Neutrophil (primary cell): ENCODE data around the gene DET1.

Experiments used
- H3K27ac ChIP-seq: fragments of 200-600 bp; sonication (generic); 2 replicates; pipeline ENCODE4 v1.5.1; 2016; ENCODE audit warnings: mild to moderate bottlenecking, moderate library complexity
- H3K27me3 ChIP-seq: fragments of 200-600 bp; sonication (generic); 2 replicates; pipeline ENCODE4 v1.6.0; 2016; ENCODE audit warnings: mild to moderate bottlenecking
- H3K36me3 ChIP-seq: fragments of 200-600 bp; sonication (generic); 2 replicates; pipeline ENCODE4 v1.5.1; 2017
- H3K4me1 ChIP-seq, 2 experiments: fragments of 200-600 bp in 1 of 2; sonication (generic) in 1 of 2; 1 replicate in 1 of 2; 2 replicates in 1 of 2; pipeline versions ENCODE4 v1.5.1 to v1.6.1; 2013 to 2016; ENCODE audit warnings: low read depth in 1 of 2, low read length in 1 of 2, mild to moderate bottlenecking in 1 of 2, moderate library complexity in 1 of 2; ENCODE audit not compliant: control insufficient read depth in 1 of 2, insufficient read depth in 1 of 2
- H3K4me3 ChIP-seq, 2 experiments: fragments of 200-600 bp in 1 of 2; sonication (generic) in 1 of 2; 1 replicate in 1 of 2; 2 replicates in 1 of 2; pipeline ENCODE4 v1.5.1; 2013 to 2016; ENCODE audit warnings: low read depth in 1 of 2, low read length in 1 of 2, mild to moderate bottlenecking in 1 of 2, moderate library complexity in 1 of 2
- H3K9me3 ChIP-seq: fragments of 200-600 bp; sonication (generic); 2 replicates; pipeline ENCODE4 v1.5.1; 2016
- TF ChIP-seq, protein P1 (sequence below): fragments of 200-600 bp; sonication (generic); IDR thresholded peaks from 2 replicates; pipeline ENCODE4 v1.5.1; 2016; ENCODE audit warnings: antibody characterized with exemption

DET1 gene

DNA sequence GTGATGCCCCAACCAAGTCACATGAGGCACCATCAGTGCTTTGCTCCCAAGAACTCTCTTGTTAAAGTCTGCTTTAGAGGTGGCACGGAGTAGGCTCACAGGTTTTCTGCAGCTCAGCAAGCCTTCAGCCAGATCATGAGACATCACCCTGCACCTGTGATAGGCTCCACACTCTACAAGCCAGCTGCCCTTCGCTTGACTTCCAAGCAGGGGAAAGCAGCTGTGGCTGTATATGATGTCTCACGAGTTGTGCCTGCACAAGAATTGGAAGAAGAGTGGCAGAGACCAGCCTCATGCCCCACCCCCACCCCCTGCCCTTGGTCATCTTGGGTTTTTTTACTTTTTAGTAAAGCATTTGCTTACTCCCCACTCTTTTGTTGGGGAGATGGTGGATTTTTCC lies 56.4 kb downstream of the DET1 start:
- H3K36me3 ChIP-seq: no peaks in the 10 kb centered on the region
- H3K4me3 ChIP-seq: no peak overlapping the region
- H3K9me3 ChIP-seq: no peaks in the 10 kb centered on the region
- H3K4me1 ChIP-seq: no peaks in the 10 kb centered on the region
- H3K27ac ChIP-seq: no peak overlapping the region
- H3K27me3 ChIP-seq: no peaks in the 10 kb centered on the region
- TF ChIP-seq, protein P1, sequence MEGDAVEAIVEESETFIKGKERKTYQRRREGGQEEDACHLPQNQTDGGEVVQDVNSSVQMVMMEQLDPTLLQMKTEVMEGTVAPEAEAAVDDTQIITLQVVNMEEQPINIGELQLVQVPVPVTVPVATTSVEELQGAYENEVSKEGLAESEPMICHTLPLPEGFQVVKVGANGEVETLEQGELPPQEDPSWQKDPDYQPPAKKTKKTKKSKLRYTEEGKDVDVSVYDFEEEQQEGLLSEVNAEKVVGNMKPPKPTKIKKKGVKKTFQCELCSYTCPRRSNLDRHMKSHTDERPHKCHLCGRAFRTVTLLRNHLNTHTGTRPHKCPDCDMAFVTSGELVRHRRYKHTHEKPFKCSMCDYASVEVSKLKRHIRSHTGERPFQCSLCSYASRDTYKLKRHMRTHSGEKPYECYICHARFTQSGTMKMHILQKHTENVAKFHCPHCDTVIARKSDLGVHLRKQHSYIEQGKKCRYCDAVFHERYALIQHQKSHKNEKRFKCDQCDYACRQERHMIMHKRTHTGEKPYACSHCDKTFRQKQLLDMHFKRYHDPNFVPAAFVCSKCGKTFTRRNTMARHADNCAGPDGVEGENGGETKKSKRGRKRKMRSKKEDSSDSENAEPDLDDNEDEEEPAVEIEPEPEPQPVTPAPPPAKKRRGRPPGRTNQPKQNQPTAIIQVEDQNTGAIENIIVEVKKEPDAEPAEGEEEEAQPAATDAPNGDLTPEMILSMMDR: no peak

DNA sequence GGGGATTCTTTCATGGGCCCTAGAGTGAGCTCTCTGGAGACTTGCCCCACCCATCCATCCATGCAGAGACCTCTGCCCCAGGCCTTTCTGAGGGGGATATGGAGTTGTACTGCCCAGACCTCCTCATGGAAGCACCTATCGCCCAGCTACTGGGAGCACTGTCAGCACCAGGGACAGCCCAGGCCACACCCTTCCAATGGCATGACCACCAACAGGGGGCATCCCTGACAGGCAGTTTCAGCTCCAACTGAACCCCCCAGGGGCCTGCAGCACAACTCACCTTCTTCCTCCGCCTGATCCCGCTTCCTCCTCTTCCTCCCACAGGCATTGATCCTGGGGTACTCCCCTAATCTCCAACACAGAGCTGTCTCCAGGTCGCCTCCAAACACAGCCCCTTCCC lies 57.2 kb downstream of the DET1 start:
- no peaks in the 10 kb centered on the region for H3K4me1 ChIP-seq
- H3K4me3 ChIP-seq: no peak overlapping the region
- H3K9me3 ChIP-seq: no peaks in the 10 kb centered on the region
- H3K27ac ChIP-seq: no peak overlapping the region
- no peaks in the 10 kb centered on the region for H3K27me3 ChIP-seq
- no peaks in the 10 kb centered on the region for H3K36me3 ChIP-seq
- TF ChIP-seq, protein P1: no peak

DNA sequence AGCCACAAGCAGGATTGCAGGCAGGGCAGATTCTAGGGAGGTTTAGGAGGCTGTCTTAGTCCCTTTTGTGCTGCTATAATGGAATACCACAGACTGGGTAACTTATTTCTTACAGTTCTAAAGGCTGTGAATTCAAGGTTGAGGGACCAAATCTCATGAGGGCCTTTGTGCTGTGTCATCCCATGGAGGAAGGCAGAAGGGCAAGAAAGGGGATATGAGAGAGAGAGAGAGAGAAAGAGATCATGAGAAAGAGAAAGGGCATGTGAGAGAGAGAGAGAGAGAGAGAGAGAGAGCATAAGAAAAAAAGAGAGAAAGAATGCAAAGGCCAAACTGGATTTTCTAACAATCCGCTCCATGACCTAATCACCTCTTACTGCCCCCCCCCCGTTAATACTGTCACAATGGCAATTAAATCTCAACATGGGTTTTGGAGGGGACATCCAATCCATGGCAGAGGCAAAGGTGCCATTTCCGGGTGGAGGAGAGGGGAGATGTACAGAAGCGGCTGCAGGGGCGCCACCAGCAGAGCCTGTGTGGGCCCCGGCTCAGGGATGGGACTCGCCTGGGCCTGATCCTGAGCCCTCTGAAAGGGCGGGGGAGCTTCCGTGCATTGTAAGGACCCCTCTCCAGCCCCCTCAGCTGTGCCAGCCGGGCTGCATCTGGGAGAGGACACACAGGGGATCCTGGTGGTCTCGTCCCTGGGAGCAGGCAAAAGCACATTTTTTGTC lies 58.5 kb downstream of the DET1 start:
- H3K9me3 ChIP-seq: no peaks in the 10 kb centered on the region
- no peaks in the 10 kb centered on the region for H3K27me3 ChIP-seq
- no peak overlapping the region for H3K27ac ChIP-seq
- H3K4me3 ChIP-seq: no peak overlapping the region
- TF ChIP-seq, protein P1: no peak
- no peaks in the 10 kb centered on the region for H3K36me3 ChIP-seq
- H3K4me1 ChIP-seq: no peaks in the 10 kb centered on the region

DNA sequence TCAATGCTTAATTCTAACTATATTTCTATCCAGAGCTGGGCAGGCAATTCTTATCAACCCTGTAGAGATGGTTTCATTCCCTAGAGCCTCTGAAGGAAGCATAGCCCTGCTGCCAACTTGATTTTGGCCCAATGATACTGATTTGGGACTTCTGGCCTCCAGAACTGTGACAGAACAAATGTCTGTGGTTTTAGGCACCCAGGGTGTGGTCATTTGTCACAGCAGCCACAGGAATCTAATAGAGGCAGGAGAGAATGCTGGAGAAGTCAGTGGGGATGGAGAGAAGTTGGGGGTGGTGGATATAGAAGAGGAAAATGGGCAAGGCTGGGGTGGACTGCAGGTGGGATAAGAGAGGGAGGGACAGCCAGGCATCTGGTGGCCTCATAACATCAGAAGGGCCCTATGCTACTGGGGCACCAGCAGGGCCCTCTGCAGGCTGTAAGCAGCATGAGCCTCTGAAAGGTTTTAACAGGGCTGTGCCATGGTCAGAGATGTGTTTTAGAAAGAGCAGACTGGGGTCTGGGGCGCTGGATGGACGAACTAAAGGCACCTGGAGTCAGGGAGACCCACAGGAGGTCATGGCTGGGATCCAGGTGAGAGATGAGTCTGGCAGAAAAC lies 59.2 kb downstream of the DET1 start:
- TF ChIP-seq, protein P1: no peak
- H3K36me3 ChIP-seq: no peaks in the 10 kb centered on the region
- no peak overlapping the region for H3K4me3 ChIP-seq
- H3K4me1 ChIP-seq: no peaks in the 10 kb centered on the region
- no peak overlapping the region for H3K27ac ChIP-seq
- no peaks in the 10 kb centered on the region for H3K27me3 ChIP-seq
- H3K9me3 ChIP-seq: no peaks in the 10 kb centered on the region

DNA sequence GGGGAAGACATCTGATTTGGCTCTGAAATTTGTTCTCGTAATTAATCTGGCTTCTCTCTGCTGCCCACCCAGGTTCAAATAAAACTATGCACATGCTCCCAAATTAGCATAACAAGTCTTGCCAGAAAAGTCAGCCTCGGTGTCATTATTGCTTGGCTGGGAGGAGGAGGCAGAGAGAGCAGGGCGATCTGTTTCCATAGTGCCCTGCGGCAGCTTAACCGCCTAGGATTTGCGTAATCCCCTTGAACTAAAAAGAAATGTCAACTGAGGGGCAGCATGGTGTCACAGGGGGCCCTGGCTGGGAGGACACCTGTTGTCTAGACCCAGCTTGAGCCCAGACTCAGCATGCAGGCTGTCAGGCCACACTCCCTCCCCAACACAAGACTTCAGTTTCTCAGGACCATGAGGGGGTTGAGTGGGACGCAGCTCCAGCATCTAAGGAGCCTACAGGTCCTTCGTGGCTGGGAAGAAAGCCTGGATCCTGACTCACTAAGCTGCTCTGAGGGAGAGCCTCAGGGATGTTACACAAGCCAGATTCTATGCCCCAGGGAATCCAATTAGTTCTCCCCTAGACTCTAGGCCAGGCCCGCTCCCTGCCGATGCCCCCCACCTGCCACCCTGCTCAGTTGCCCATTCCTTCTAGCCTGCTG lies 61.7 kb downstream of the DET1 start:
- no peak overlapping the region for H3K27ac ChIP-seq
- H3K36me3 ChIP-seq: no peaks in the 10 kb centered on the region
- H3K27me3 ChIP-seq: no peaks in the 10 kb centered on the region
- no peaks in the 10 kb centered on the region for H3K4me1 ChIP-seq
- TF ChIP-seq, protein P1: no peak
- no peaks in the 10 kb centered on the region for H3K9me3 ChIP-seq
- H3K4me3 ChIP-seq: no peak overlapping the region
